Mammary epithelial cell (primary cell): ENCODE results near the gene MEF2D.

Source experiments
- EZH2 ChIP-seq: IDR thresholded peaks from 2 replicates; pipeline ENCODE4 v1.6.1; 2012; ENCODE audit warnings: low read length, inconsistent platforms, borderline replicate concordance
- TF ChIP-seq, protein P1 (sequence below), 2 donors: IDR thresholded peaks in 1 of 2; conservative IDR thresholded peaks in 1 of 2; 2 replicates each; pipeline ENCODE4 v1.5.1; 2011 to 2012; ENCODE audit warnings: inconsistent platforms in 2 of 2, low read length in 2 of 2, mild to moderate bottlenecking in 2 of 2, control low read depth in 1 of 2, low read depth in 1 of 2; ENCODE audit not compliant: insufficient read depth in 1 of 2; ENCODE audit errors: extremely low read depth in 1 of 2

DNA sequence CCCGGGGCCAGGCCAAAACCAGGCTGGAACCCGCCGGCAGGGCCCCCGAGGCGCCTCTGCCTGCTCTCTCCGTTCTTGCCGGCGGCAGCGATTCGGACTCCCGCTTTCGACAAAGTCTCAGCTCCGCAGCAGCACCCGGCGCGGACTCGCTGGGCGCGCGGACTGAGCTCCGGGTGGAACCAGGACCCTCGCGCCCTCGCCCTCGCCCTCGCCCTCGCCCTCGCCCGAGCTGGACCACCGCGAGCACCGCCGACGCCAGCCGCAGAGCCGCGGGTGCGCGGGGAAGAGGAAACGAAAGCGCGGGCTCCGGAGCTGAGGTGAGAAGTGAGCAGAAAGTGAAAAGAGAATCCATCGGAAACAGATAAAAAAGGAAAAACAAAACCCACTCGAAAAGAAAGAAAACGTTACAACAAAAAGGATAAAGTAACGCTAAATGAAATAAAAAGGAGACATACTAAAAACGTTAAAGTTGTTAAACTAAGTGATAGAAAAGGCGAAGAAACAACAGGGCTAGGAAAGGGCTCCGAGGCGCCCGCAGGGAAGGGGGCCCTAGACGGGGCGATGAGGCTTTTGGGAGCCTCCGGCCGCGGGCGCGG is 64.9 kb downstream of the MEF2D start:
- TF ChIP-seq, protein P1, sequence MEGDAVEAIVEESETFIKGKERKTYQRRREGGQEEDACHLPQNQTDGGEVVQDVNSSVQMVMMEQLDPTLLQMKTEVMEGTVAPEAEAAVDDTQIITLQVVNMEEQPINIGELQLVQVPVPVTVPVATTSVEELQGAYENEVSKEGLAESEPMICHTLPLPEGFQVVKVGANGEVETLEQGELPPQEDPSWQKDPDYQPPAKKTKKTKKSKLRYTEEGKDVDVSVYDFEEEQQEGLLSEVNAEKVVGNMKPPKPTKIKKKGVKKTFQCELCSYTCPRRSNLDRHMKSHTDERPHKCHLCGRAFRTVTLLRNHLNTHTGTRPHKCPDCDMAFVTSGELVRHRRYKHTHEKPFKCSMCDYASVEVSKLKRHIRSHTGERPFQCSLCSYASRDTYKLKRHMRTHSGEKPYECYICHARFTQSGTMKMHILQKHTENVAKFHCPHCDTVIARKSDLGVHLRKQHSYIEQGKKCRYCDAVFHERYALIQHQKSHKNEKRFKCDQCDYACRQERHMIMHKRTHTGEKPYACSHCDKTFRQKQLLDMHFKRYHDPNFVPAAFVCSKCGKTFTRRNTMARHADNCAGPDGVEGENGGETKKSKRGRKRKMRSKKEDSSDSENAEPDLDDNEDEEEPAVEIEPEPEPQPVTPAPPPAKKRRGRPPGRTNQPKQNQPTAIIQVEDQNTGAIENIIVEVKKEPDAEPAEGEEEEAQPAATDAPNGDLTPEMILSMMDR (conservative IDR thresholded peaks at IDR 0.05 in 1 of 2, IDR thresholded peaks at IDR 0.05 in 1 of 2; ENCODE audit: extremely low read depth in 1 of 2, insufficient read depth in 1 of 2, low read depth in 1 of 2, low read length in 2 of 2), result no peak
- no peak for TF ChIP-seq EZH2
